ENCODE data around the gene CFAP61. TPM values are rescaled to one million over a fixed set of nuclear protein-coding genes. Genes with fewer than 3 reads are reported as not detected.

Gene CFAP61
- total and polyA plus RNA-seq, 2 experiments from 2014 or later: 0.21 TPM; not detected in 1

GRCh38 chr20:20229595-20229994 lies 177.3 kb downstream of the CFAP61 start:
- TF ChIP-seq ETS1 (IDR thresholded peaks at IDR 0.05) (no peak), JUNB (IDR thresholded peaks at IDR 0.05; ENCODE audit: unreplicated experiment) (no peak), CREB1 (CRISPR knock-in tag; IDR thresholded peaks at IDR 0.05; ENCODE audit: low read depth) (no peak), NANOG (IDR thresholded peaks at IDR 0.05; ENCODE audit: borderline replicate concordance) (no peak), CTCF (conservative IDR thresholded peaks at IDR 0.05; ENCODE audit: low read depth in 2 of 2) (no peak), ZNF331 (CRISPR knock-in tag; IDR thresholded peaks at IDR 0.05; ENCODE audit: low read depth) (no peak), EZH2phosphoT487 (IDR thresholded peaks at IDR 0.05; ENCODE audit: unreplicated experiment) (no peak)
- TF ChIP-seq, protein P1, sequence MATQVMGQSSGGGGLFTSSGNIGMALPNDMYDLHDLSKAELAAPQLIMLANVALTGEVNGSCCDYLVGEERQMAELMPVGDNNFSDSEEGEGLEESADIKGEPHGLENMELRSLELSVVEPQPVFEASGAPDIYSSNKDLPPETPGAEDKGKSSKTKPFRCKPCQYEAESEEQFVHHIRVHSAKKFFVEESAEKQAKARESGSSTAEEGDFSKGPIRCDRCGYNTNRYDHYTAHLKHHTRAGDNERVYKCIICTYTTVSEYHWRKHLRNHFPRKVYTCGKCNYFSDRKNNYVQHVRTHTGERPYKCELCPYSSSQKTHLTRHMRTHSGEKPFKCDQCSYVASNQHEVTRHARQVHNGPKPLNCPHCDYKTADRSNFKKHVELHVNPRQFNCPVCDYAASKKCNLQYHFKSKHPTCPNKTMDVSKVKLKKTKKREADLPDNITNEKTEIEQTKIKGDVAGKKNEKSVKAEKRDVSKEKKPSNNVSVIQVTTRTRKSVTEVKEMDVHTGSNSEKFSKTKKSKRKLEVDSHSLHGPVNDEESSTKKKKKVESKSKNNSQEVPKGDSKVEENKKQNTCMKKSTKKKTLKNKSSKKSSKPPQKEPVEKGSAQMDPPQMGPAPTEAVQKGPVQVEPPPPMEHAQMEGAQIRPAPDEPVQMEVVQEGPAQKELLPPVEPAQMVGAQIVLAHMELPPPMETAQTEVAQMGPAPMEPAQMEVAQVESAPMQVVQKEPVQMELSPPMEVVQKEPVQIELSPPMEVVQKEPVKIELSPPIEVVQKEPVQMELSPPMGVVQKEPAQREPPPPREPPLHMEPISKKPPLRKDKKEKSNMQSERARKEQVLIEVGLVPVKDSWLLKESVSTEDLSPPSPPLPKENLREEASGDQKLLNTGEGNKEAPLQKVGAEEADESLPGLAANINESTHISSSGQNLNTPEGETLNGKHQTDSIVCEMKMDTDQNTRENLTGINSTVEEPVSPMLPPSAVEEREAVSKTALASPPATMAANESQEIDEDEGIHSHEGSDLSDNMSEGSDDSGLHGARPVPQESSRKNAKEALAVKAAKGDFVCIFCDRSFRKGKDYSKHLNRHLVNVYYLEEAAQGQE (IDR thresholded peaks at IDR 0.05; ENCODE audit: unreplicated experiment): no peak
- TF ChIP-seq, protein P2, sequence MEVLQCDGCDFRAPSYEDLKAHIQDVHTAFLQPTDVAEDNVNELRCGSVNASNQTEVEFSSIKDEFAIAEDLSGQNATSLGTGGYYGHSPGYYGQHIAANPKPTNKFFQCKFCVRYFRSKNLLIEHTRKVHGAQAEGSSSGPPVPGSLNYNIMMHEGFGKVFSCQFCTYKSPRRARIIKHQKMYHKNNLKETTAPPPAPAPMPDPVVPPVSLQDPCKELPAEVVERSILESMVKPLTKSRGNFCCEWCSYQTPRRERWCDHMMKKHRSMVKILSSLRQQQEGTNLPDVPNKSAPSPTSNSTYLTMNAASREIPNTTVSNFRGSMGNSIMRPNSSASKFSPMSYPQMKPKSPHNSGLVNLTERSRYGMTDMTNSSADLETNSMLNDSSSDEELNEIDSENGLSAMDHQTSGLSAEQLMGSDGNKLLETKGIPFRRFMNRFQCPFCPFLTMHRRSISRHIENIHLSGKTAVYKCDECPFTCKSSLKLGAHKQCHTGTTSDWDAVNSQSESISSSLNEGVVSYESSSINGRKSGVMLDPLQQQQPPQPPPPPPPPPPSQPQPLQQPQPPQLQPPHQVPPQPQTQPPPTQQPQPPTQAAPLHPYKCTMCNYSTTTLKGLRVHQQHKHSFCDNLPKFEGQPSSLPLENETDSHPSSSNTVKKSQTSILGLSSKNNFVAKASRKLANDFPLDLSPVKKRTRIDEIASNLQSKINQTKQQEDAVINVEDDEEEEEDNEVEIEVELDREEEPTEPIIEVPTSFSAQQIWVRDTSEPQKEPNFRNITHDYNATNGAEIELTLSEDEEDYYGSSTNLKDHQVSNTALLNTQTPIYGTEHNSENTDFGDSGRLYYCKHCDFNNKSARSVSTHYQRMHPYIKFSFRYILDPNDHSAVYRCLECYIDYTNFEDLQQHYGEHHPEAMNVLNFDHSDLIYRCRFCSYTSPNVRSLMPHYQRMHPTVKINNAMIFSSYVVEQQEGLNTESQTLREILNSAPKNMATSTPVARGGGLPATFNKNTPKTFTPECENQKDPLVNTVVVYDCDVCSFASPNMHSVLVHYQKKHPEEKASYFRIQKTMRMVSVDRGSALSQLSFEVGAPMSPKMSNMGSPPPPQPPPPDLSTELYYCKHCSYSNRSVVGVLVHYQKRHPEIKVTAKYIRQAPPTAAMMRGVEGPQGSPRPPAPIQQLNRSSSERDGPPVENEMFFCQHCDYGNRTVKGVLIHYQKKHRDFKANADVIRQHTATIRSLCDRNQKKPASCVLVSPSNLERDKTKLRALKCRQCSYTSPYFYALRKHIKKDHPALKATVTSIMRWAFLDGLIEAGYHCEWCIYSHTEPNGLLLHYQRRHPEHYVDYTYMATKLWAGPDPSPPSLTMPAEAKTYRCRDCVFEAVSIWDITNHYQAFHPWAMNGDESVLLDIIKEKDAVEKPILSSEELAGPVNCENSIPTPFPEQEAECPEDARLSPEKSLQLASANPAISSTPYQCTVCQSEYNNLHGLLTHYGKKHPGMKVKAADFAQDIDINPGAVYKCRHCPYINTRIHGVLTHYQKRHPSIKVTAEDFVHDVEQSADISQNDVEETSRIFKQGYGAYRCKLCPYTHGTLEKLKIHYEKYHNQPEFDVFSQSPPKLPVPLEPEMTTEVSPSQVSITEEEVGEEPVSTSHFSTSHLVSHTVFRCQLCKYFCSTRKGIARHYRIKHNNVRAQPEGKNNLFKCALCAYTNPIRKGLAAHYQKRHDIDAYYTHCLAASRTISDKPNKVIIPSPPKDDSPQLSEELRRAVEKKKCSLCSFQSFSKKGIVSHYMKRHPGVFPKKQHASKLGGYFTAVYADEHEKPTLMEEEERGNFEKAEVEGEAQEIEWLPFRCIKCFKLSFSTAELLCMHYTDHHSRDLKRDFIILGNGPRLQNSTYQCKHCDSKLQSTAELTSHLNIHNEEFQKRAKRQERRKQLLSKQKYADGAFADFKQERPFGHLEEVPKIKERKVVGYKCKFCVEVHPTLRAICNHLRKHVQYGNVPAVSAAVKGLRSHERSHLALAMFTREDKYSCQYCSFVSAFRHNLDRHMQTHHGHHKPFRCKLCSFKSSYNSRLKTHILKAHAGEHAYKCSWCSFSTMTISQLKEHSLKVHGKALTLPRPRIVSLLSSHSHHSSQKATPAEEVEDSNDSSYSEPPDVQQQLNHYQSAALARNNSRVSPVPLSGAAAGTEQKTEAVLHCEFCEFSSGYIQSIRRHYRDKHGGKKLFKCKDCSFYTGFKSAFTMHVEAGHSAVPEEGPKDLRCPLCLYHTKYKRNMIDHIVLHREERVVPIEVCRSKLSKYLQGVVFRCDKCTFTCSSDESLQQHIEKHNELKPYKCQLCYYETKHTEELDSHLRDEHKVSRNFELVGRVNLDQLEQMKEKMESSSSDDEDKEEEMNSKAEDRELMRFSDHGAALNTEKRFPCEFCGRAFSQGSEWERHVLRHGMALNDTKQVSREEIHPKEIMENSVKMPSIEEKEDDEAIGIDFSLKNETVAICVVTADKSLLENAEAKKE (CRISPR knock-in tag; IDR thresholded peaks at IDR 0.05): no peak
- Histone ChIP-seq H3K27me3 (ENCODE audit: insufficient read depth) (no peaks in the 10 kb centered on the region), H3K9me2 (ENCODE audit: insufficient read depth) (peaks cover 3% of the 10 kb centered on the region; the same call in 1 of the 2 replicates), H3K27ac (ENCODE audit: low read depth) (no peak overlapping the region), H3F3A (replicated peaks; ENCODE audit: low read depth) (no peaks in the 10 kb centered on the region), H3K4me3 (no peak overlapping the region), H3K79me2 (replicated peaks; ENCODE audit: insufficient read depth) (no peaks in the 10 kb centered on the region), H2AFZ (no peak overlapping the region), H4K20me1 (replicated peaks; ENCODE audit: insufficient read depth) (no peaks in the 10 kb centered on the region), H3K36me3 (ENCODE audit: insufficient read depth) (no peaks in the 10 kb centered on the region), H3K4me1 (ENCODE audit: insufficient read depth) (peaks cover 9% of the 10 kb centered on the region; the same call in 1 of the 2 replicates), H3K4me2 (no peak overlapping the region)
- no peak overlapping the region for H3K4me3 Mint-ChIP-seq
- peaks cover 4% of the 10 kb centered on the region for H3K27me3 Mint-ChIP-seq (ENCODE audit: insufficient read depth, low read depth, poor library complexity)
- ATAC-seq (no peak), DNase-seq (ENCODE audit: low spot score) (no peak)
- H3K36me3 Mint-ChIP-seq (ENCODE audit: low read depth): no peaks in the 10 kb centered on the region; the same call in 2 of the 3 replicates
- no peak overlapping the region for H3K27ac Mint-ChIP-seq
- peaks cover 9% of the 10 kb centered on the region; the same call in 2 of the 3 replicates for H3K4me1 Mint-ChIP-seq
- H3K9me3 Mint-ChIP-seq: peaks cover 7% of the 10 kb centered on the region; the same call in 2 of the 3 replicates

All from GM23338 (cell line).